ENCODE results near the gene EHD1.
"Not testable (repeated sequence)": the region's sequence is repeated elsewhere in the genome, so short reads cannot be mapped to it uniquely, and the experiment has no call there.

Gene EHD1

GRCh38 chr11:64855596-64856304 is 22.7 kb downstream of the EHD1 start:
- no peak for DNase-seq

- no peak for DNase-seq
Measured at GRCh38 chr11:64854534-64855502, 23.6 kb downstream of the EHD1 start.

DNA sequence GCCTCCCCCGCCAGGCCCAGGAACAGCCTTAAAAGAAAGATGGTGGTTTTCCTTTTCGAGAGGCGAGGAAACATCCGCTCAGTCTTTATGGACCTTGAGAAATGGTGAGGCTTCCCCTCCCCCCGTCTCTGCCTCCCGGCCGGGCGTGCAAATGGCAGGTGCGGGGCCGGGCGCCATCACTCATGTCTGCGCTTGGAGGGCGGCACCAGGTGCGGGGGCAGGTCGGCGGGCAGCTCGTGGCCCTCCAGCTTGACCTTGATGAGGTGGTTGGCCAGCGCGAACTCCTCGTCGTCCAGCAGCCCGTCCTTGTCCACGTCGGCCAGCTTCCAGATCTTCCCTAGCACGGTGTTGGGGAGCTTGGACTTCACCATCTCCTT is 24.3 kb downstream of the EHD1 start:
- DNase-seq = no peak

GRCh38 chr11:64853709-64854108 is 24.7 kb downstream of the EHD1 start:
- DNase-seq = peak; percentile 58

- DNase-seq = no peak
Measured at GRCh38 chr11:64852804-64853509, 25.5 kb downstream of the EHD1 start.

GRCh38 chr11:64851831-64852351 is 26.5 kb downstream of the EHD1 start:
- DNase-seq = no peak

DNA sequence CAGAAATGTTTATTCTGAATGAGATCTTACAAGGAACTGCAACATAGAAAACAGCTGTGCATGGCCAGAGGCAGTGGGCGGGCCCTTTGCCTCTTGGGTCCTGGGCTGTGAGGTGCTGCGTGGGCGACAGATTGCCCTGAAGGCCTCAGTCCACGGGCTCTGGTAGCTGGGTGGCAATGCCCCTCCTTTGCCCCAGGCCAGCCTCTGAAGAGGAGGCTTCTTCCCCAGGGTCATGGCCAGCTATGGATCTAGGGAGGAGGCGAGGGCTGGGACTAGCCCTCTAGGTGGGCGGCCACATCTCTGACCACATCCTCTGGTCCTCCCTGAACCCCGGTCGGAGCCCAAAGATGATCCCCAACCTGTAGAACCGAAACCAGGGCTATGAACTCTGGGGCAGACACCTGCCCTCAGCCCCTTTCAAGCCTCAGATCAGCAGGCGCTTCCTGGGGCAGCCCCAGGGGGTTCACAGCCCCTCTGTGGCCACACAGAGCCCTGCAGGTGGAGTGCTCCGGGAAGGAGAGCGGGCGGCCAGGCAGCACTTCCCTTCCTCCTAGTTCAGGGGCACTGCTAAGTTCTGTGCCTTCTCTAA is 27.3 kb downstream of the EHD1 start:
- DNase-seq = peak; percentile 57

DNA sequence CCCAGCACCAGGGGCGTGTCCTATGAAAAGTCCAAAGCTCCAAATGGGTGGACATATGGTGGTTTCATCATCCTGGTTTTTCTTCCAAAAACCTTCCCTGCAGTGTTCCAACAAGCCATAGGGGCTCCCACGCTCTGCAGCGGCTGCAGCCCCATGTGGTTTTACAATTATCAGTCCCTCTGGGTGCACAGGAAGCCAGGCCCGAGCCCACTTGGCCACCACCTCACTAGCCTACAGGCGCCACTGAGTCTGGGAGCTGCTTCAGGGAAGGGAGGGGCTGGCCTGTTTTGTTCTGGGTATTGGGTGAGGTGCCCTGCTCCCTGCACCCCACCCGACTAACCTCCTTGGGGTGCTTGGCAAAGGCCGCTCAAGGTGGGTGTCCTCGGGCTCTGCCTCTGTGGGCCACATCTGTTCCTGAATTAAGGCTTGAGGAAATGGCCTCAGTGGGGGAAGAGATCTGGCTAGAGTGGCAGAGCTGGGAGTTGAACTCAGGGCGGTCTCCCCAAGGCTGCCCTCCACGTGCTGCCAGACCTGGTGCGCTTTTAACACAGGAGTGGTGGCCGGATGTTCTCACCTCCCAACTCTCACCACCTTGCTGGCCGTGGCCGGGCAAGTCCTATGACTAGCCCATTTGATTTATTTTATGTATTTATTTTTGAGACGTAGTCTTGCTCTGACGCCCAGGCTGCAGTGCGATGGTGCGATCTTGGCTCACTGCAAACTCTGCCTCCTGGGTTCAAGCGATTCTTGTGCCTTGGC is 28.6 kb downstream of the EHD1 start:
- DNase-seq = no peak

DNA sequence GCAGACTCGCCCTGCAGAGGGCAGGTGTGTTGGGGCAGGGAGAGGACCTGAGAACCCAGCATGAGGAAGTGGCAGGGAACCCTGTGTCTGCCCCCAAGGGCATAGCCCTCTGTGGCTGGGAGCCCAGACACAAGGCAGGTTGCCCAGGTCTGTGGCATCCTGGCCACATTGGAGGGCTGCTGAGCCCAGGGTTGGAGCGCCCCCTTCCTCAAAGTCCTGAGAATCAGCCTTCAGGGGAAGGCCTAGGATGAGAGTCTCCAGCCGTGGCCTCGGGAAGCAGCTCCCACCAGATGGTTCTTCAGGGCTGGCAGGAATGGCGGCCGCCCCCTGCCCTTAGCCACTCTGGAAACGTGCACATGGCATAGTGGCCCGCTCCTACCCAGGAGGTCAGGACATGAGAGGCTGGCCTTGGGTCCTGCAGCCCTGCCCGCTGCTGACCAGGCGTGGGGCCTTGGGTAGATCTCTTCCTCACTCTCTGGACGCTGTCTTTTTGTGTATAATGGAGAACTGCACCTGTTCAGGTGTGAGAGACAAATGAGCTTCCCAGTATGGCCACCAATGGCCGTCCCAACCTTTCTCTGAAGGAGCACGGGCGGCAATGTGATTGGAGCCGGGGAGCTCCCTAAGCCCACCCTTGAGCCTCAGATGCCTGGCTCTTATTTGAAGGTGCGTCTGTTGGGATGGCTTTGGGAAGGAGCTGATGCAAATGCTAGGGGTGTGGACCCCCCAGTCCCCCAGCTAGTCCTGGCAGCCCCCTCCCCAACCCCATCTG is 29.4 kb downstream of the EHD1 start:
- no peak for DNase-seq

DNA sequence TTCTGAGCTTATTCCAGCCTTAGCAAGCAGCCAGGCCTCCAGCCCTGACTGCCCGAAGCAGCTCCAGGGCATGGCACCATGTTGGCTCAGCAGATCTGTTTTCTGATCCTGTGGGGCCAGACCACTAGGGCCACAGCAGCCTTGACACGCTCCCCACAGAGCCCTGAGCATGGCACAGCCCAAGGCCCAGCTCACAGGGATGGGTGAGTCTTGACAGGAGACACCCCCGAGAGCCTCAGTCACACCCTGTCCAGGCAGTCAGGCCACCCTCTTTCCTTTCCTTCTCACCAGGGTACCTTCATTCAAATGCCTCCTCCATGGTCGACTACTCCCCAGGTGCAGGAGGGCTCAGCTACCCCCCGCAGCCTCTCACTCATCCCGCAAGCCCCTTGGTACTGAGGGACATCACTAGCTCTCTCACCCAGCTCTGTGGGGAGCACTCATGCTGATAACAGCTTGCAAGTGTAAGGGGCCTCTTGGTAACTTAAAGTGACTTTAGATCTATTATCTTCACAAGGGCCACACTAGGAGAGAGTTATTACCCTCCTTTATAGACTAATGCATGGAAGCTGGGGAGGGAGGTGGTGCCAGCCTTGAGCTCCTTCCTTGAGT is 30.1 kb downstream of the EHD1 start:
- DNase-seq = no peak

DNA sequence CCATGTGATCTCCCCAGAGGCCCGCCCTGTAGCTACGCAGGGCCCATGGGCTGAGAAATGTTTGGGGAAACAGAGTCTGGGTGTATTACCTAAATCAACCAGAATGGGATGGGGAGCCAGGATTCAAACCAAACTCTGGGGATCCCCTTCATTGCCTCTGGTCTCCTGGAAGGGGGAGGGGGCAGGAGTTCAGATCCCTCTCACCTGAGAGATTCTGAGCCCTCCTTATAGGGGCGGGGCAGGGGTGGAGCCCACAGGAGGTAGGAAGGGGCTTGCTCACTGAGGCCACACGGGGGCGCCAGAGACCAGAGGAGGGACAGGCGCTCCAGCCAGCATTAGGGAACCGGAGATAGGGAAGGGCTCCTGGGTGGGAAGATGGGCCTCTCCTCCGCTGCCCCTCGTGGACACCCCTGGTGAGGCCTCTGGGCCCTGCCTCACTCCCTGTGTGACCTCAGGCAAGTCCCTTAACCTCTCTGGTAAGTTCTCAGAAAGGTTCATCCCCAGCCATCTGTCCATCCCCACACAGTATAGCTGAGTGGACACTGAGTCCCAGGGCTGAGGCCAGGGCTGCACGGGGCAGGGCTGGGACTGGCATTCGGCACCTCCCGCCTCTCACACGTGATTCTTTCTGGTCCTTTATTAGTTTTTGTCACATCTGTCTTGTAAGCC is 31.3 kb downstream of the EHD1 start:
- peak; percentile 84 for DNase-seq

- DNase-seq = not testable (repeated sequence)
Measured at GRCh38 chr11:64845776-64846129, 32.7 kb downstream of the EHD1 start.

- no peak for DNase-seq
Measured at GRCh38 chr11:64845129-64845775, 33.2 kb downstream of the EHD1 start.

DNA sequence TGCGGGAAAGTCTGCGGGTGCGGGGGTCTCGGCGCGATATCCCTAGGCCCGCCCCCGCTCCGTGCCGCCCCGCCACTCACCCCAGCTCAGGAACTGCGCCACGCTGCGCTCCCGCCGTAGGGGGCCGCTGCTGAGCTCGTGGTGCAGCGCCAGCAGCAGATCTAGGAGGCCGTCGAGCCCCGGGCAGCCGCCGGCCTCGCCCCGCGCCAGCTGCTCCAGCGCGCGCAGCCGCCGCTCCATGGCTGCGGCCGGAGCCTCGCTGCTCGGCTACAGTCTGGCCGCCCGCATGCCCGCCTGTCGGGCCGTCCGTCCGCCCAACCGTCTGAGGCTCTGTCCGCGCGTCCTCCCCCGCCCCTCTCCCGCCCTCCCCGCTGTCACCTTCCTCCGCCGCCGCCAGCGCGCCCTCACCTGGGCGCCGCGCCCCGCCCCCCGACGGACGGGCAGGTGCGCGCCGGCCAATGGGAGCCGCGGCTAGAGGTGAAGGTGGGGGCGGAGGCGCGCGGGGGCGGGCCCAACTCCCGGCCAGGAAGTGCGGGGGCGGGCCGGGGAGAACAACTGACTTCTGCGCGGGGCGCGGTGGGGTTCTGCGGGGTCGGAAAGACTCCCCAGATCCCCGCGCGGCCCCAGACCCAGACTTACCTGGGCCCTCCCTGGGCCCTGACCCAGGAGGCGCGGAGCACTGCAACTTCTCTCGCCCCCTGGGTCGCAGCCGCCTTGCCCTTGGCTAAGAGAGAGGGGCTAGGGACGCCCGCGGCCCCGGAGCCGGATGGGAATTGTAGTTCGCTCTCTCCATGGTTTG is 33.9 kb downstream of the EHD1 start, which contains the start of gene CDC42BPG:
Gene CDC42BPG (minus strand): TSS at position 324 of the 799 bp plus-strand sequence. CDS start 84 bp downstream, at position 240.
- DNase-seq = peak; percentile 71

DNA sequence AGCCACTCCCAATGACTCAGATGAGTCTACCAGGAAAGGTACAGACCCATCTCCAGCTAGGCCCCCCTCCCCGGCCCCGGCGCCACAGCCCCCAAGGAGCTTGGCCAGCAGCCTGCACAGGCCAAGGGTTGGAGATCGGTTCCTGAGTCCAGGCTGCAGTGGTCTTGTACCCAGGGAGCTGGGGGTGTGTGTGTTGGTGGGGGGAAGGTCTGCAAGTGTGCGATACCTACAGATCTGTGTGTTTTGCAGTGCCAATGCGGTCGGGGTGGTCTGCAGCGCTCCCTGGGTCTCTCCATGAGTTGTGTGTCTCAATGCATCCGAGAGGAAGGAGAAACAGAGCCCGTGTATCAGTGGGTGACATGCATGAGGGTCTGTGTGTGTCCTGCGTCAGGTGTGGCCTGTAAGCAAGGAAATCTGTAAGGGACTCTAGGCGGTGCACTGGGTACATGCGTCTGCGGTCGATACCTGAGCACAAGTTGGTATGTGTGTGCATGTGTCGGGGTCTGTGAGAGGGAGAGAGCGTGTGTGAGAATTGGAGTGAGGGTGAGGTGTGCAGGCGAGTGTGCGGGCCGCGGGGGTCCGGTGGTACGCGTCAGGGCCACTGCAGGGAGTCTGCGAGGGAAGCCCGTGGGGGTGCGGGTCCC is 34.6 kb downstream of the EHD1 start:
- no peak for DNase-seq

DNA sequence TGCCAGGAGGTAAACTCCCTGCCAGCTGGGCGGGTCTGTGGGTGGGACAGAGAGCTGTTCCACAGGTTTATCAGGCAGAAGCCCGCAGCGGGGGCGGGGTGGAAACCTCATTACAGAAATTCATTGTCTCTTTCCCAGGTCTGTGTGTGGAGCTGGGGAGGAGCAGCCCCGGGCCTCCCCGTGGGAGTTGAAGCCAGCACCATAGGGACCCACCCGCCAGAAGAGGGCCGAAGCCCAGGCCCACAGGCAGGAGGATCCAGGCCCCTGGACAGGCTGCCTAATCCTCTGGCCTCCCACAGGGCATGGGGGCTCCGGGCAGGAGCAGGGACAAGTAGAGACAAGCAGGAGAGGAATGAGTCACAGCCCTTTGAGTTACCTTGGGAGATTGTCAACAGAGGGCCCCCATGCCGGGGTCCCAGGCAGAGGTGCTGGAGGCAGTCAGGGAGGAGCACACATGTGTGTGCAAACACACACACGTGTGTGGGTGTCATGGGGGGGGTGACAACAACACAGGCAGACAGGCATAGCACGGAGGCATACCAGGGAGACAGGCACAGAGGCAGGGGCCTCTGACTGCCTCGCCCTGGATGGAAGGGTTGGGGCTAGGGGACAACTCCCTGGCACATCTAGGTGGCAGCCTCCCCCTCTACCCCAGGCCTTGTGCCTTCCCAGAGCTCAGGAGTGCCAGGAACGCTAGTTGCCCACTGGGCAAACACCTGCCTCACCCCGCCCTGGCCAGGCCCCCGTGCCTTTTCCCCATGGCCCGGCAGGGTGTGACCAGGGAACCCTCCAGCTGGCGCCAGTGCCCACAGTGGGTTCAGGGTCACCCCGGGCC is 35.4 kb downstream of the EHD1 start:
- DNase-seq = no peak

DNA sequence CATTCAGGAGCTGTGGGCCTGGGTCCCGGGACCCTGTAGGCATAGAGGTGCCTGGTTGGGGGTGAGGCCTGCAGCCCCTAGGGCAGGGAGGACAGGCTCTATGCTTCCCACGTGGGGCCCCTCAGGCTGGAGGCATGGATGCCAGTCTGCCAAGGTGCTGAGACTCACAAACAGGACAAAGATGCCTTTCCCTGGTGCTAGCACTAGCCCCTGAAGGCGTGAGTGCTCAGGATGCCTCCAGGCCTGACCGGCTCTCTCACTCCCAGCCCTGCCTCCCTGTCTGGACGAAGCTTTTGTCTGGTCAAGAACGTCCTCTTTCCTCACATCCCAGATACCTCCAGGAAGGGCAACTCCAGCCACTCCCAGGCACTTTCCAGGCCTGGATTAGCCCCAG is 36.1 kb downstream of the EHD1 start:
- DNase-seq = no peak

Data from central memory CD4-positive, alpha-beta T cell (primary cell).